SIG-M5 treated with dmso at 0.1 percent for 504 hours (cell line): ENCODE results near the gene NDUFV2.
"Not testable (repeated sequence)": the region's sequence is repeated elsewhere in the genome, so short reads cannot be mapped to it uniquely, and the experiment has no call there.

Source experiments
- DNase-seq: peaks from one replicate; lab custom pipeline; 2025; ENCODE audit not compliant: unreplicated experiment; lab: John Stamatoyannopoulos, UW

Gene NDUFV2

DNA sequence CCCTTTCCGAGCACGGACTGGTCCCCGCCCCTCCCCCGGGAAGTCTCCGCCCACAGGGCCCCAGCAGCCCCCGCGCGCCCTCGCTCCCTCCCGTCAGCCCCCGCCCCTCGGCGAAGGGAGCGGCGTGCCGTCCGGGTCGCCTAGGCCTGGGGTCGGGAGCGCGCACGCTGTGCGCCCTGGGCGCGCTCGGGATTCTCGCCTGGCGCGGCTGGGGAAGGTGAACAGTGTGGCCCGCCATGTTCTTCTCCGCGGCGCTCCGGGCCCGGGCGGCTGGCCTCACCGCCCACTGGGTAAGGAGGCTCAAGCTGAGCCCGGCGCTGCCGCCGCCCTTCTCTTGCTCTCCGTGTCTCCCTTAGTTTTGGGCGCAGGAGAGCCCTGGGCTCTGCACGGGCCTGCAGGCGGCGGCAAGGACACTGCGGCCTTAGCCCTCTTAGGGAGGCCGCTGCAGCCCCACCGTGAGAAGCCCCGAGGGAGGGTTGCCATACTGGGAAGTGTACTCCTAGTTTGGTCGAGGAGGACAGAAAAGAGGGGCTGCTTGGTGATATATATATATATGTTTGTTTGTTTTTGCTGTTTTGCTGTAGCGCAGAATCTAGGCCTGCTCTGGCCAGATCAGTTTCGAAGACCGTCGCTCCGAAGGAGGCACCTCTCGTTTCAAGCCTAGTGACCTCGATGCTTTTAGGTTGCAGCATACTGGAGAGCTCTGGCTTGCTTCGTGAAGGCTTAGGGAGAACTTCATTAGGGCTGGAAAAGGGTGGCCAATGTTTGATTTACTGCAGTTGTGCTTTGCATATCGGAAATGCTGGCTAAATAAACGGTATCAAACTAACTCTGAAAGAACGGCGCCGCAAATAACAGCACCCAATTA lies at the start of gene NDUFV2:
NDUFV2 (plus strand) TSS at position 192 of the 868 bp plus-strand sequence; CDS start at position 237, 45 bp downstream.
- peak; percentile 92 for DNase-seq

GRCh38 chr18:9053814-9054213 lies 48.7 kb upstream of the NDUFV2 start:
- no peak for DNase-seq

DNA sequence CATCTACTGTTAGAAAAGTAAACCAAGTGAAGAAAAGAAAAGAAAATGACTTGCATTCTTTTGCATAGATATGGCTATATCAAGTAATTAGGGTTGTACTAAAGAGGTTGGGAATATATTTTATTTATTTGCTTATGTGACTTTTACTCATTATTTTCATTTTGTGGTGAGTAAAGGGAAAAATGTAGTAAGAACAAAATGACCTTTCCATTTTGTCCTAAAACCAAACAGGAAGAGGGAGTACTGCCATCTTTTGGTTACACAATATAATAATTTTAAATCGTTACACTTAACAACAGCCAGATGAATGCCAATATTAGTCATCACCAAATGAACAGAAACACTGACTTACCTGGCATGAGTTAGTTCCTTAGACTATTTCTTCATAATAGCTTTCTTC lies 47.3 kb upstream of the NDUFV2 start:
- peak; percentile 58 for DNase-seq

GRCh38 chr18:9055626-9056025 lies 46.9 kb upstream of the NDUFV2 start:
- DNase-seq = no peak

GRCh38 chr18:9057646-9058045 lies 44.9 kb upstream of the NDUFV2 start:
- no peak for DNase-seq

- DNase-seq = no peak
These were observed 44.1 kb upstream of the NDUFV2 start for GRCh38 chr18:9058406-9058805.

GRCh38 chr18:9062418-9062751 lies 40.1 kb upstream of the NDUFV2 start:
- DNase-seq = peak; percentile 51

- no peak for DNase-seq
These were observed 36.6 kb upstream of the NDUFV2 start for GRCh38 chr18:9065864-9066263.

GRCh38 chr18:9066358-9066757 lies 36.1 kb upstream of the NDUFV2 start:
- no peak for DNase-seq

DNA sequence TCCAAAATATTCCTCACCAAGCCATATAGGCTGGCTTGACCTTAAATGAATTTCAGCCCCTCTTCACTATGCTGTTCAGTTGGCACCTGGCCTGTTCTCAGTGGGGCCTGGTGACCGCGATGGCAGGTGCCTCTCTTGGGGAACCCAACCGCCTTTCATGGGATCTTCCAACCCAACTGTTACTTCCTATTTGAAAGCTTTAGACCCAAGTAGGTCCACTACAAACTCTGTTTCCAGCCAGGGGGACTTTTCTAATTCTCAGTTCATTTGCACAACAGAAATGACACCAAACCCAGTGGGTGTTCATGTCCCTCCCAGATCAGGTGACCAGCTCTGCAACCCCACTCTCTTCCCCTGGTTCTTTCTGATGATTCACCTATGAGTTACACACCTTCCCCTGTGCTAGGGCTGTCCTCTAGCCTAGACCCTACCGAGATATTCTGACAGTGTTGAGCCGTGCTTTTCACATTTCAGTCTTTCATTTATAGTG lies 35.6 kb upstream of the NDUFV2 start:
- DNase-seq = no peak

DNA sequence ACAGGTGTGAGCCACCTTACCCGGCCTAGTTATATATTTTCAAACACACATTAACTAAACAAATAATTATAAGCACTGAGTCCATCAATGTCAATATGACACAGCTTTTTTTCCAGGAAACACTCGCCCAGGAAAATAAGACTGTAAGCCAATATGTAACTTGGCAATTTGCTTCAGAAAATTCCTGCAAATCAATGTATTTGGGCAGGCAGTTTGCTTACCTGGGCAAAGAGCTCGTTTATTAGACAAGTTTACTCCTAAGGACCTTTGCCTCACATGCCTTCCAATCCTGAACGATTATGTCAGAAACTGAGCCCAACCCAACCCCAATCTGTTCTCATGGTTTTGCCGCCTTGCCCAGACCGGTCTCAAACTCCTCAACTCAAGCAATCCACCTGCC lies 34.7 kb upstream of the NDUFV2 start:
- no peak for DNase-seq

DNA sequence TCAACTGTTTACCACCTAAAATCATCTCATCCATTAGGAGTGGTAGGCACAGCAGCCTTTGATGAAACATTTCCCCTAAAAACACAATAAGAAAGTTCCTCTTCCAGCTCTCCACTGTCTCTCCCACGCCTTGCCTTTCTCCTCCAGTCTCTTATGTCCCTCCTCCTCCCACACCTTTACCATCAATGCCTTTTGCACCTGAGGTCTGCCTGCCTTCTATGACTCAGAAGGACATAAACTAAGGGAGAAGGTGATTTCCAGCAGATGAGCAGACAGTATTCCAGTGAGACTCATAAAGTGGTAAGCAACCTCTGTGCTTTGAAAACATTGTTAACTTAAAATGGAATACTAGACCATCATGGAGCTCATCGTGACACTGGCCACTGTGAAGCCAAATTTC lies 34.2 kb upstream of the NDUFV2 start:
- DNase-seq = no peak

GRCh38 chr18:9069601-9070000 lies 32.9 kb upstream of the NDUFV2 start:
- peak; percentile 41 for DNase-seq

DNA sequence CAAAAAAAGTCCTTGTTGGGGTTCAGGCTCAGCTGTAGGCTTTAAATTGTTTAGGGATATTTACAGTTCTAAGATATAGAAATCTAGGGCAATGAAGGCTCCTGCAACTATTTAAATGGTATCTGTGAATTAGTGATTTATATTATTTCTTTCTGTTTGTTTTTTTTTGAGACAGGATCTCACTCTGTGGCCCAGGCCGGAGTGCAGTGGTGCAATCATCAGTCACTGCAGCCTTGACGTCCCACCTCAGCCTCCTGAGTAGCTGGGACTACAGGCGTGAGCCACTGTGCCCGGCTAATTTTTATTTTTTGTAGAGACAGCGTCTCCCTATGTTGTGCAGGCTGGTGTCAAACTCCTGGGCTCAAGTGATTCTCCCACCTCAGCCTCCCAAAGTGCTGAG lies 32.3 kb upstream of the NDUFV2 start:
- no peak for DNase-seq

- no peak for DNase-seq
These were observed 22.5 kb upstream of the NDUFV2 start for GRCh38 chr18:9079818-9080528.

DNA sequence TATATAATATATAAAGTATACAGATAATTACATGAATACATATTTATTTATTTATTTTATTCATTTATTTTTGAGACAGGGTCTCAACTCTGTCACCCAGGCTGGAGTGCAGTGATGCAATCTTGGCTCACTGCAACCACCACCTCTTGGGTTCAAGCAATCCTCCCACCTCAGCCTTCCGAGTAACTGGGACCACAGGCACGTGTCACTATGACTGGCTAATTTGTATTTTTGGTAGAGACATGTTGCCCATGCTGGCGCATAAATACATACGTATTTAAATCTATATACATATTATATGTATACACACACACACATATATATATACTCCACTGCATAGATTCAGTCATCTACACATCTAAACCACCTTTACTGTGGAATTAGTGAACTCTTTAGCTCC lies 20.6 kb upstream of the NDUFV2 start:
- no peak for DNase-seq

DNA sequence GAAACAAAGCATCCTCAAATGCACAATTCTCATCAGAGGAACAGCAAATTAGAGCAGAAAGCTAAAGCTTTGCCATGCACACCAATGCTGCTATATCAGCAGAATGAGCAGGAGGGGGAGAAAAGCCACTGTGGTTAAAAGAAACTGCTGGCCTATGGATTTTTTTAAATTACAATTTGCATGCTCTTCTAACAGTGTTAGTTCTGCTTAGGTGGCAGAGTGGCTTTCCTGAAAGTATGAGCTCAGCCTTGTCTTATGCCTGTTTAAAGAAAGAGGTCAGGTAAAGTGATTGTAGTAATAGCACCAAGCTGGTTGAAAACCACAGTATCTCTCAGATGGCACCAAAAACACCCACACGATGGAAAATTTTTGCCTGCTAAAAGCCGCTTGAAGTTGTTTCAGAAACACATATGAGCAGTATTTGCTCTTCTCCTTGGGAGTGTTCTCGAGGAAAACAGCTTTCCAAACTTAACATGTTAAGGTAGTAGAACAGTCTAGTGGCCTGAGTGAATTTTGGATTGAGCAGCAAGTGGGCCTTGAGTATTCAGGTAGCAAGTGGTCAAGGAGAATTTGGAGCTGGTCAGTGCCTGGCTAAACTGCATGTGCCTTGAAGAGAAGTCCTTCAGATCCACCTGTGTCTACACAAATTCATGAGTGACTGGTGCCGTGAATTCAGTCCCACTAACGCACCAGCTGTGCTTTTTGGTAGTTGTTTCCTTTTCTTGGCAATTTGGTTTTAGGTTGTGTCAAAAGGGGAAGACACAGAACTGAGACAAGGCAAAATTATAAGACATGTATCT lies 19.6 kb upstream of the NDUFV2 start:
- DNase-seq = no peak

DNA sequence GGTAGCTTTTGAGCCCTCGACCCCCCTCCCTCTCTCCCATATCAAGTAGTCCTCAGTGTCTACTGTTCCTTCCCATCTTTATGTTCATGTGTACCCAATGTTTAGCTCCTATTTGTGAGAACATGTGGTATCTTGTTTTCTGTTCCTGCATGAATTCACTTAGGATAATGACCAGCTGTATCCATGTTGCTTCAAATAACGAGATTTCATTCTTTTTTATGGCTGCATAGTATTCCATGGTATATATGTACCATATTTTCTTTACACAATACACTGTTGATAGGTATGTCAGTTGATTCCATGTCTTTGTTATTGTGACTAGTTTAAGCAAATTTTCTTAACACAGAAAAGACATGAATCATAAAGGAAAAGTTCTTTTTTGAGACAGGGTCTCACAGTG lies 16.5 kb upstream of the NDUFV2 start:
- DNase-seq = no peak

DNA sequence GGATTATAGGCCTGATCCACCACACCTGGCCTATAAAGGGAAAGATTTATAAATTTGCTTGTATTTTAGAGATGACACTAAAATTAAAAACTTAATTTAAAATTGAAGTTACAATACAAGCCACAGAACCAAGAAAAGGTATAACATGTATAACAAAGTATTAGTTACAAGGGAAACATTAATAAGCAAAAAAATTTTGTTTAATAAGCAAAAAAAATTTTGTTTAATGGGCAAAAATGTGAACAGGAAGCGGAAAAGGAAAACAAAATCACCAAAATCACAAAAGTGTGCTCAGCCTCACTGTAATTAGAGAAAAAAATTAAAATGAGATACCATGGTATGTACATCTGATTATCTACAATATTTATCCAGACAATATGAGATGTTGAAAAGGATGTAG lies 15.9 kb upstream of the NDUFV2 start:
- DNase-seq = no peak

DNA sequence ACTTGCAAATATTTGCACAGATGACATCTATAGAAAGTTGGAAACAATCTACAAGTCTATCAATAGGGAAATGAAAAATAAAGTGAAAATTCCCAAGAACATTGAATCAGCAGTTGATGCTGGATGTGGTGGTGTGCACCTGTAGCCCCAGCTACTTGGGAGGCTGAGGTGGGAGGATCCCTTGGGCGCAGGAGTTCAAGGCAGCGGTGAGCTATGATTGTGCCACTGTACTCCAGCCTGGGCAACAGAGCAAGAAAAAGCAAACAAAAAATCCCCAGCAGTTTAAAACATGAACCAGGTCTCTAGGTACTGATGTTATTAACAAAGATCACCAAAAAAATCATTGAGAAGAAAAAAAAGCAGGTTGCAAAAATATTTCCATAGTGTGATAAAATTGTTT lies 15.4 kb upstream of the NDUFV2 start:
- DNase-seq = no peak

GRCh38 chr18:9088252-9088651 lies 14.2 kb upstream of the NDUFV2 start:
- DNase-seq = no peak

DNA sequence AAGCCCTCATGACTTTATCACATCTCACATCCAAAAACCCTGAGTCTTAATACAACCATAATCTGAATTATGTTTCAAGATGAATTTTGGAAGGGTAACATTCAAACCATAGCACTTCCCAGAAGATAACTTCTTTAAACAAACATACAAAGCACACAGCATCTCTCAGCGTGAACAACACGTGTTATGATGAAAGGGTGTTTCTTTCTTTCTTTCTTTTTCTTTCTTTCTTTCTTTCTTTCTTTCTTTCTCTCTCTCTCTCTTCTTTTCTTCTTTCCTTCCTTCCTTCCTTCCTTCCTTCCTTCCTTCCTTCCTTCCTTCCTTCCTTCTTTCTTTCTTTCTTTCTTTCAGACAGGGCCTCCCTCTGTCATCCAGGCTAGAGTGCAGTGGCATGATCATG lies 13.8 kb upstream of the NDUFV2 start:
- DNase-seq = not testable (repeated sequence)
